IMR-90 (cell line): Measurements from ENCODE around the gene SETDB1. TPM values are rescaled to one million over a fixed set of nuclear protein-coding genes. Genes with fewer than 3 reads are reported as not detected.

Source experiments
- ATAC-seq: fragments of 200-7000 bp; cut with Tn5 transposase; 2 replicates; pipeline ENCODE4 v1.9.1; 2020; ENCODE audit warnings: low read depth, mild to moderate bottlenecking, moderate library complexity
- BruUV-seq: library from RNA; stranded (reverse); fragments of 400-500 nt; replicated peaks from 2 replicates; lab custom pipeline; 2021; lab: Mats Ljungman, UMichigan
- CTCF ChIA-PET: fragments of 300-600 bp; formaldehyde crosslinking; extraction: SDS; loops from one replicate; lab custom pipeline; 2021; ENCODE audit warnings: antibody characterized with exemption; lab: Yijun Ruan, JAX
- POLR2A ChIA-PET: fragments of 300-600 bp; sonication (Branson Sonifier 250); formaldehyde crosslinking; loops from one replicate; lab custom pipeline; 2022; ENCODE audit warnings: antibody characterized with exemption; ENCODE audit not compliant: unreplicated experiment; lab: Charles Lee
- DNase-seq: peaks from one replicate; pipeline ENCODE4 v3.0.0; 2013
- H2AFZ ChIP-seq: replicated peaks from 2 replicates; pipeline ENCODE3; 2013; ENCODE audit warnings: low read length, mild to moderate bottlenecking; ENCODE audit not compliant: poor library complexity
- H2AK5ac ChIP-seq: 2 replicates; pipeline ENCODE4 v1.6.1; 2013; ENCODE audit warnings: low read depth, low read length, inconsistent platforms
- H2AK9ac ChIP-seq: replicated peaks from 2 replicates; pipeline ENCODE3; 2013; ENCODE audit warnings: mild to moderate bottlenecking, low read depth, low read length, moderate library complexity; ENCODE audit not compliant: poor library complexity
- H2BK120ac ChIP-seq: 2 replicates; pipeline ENCODE4 v1.6.1; 2013; ENCODE audit warnings: low read depth, low read length, inconsistent platforms
- H2BK15ac ChIP-seq: 3 replicates; pipeline ENCODE4 v1.6.1; 2013; ENCODE audit warnings: low read depth, low read length, inconsistent platforms
- H2BK20ac ChIP-seq: 2 replicates; pipeline ENCODE4 v1.6.1; 2013; ENCODE audit warnings: low read depth, mild to moderate bottlenecking, inconsistent platforms, low read length, moderate library complexity
- H2BK5ac ChIP-seq: 2 replicates; pipeline ENCODE4 v1.6.1; 2013; ENCODE audit warnings: mild to moderate bottlenecking, low read depth, low read length, inconsistent platforms; ENCODE audit not compliant: poor library complexity, severe bottlenecking
- H3K14ac ChIP-seq: replicated peaks from 2 replicates; pipeline ENCODE4 v1.6.1; 2013; ENCODE audit warnings: low read depth, low read length, inconsistent platforms
- H3K18ac ChIP-seq: 2 replicates; pipeline ENCODE4 v1.6.1; 2013; ENCODE audit warnings: low read depth, low read length, control low read depth
- H3K23ac ChIP-seq: 2 replicates; pipeline ENCODE4 v1.6.1; 2013; ENCODE audit warnings: low read depth, low read length, inconsistent platforms
- H3K27ac ChIP-seq: 2 replicates; pipeline ENCODE4 v1.5.1; 2013; ENCODE audit warnings: mild to moderate bottlenecking, control low read depth, low read length; ENCODE audit not compliant: insufficient read depth
- H3K27me3 ChIP-seq: 2 replicates; pipeline ENCODE4 v1.6.1; 2013; ENCODE audit warnings: low read length; ENCODE audit not compliant: control insufficient read depth, insufficient read depth
- H3K36me3 ChIP-seq: 2 replicates; pipeline ENCODE4 v1.6.1; 2013; ENCODE audit warnings: low read length, mixed read lengths; ENCODE audit not compliant: control insufficient read depth, insufficient read depth
- H3K4ac ChIP-seq: 2 replicates; pipeline ENCODE4 v1.6.1; 2013; ENCODE audit warnings: low read depth, low read length, inconsistent platforms
- H3K4me1 ChIP-seq: 2 replicates; pipeline ENCODE4 v1.6.1; 2013; ENCODE audit warnings: low read length, mixed read lengths; ENCODE audit not compliant: control insufficient read depth, insufficient read depth
- H3K4me2 ChIP-seq: 2 replicates; pipeline ENCODE4 v1.6.1; 2013; ENCODE audit warnings: low read depth, mild to moderate bottlenecking, control low read depth, low read length, moderate library complexity
- H3K4me3 ChIP-seq: 2 replicates; pipeline ENCODE4 v1.5.1; 2013; ENCODE audit warnings: low read depth, mild to moderate bottlenecking, control low read depth, low read length, moderate library complexity; ENCODE audit not compliant: insufficient read depth
- H3K56ac ChIP-seq: 2 replicates; pipeline ENCODE4 v1.6.1; 2013; ENCODE audit warnings: low read length, inconsistent platforms; ENCODE audit not compliant: insufficient read depth; ENCODE audit errors: extremely low read depth
- H3K79me1 ChIP-seq, 2 experiments: 2 replicates each; pipeline ENCODE4 v1.6.1; 2013; ENCODE audit warnings: low read length in 2 of 2, inconsistent platforms in 1 of 2, low read depth in 1 of 2
- H3K9ac ChIP-seq: 2 replicates; pipeline ENCODE4 v1.6.1; 2013; ENCODE audit warnings: low read depth, low read length, control low read depth
- H3K9me1 ChIP-seq: 2 replicates; pipeline ENCODE4 v1.6.1; 2013; ENCODE audit warnings: low read length, inconsistent platforms; ENCODE audit not compliant: insufficient read depth
- H3K9me3 ChIP-seq: 2 replicates; pipeline ENCODE4 v1.6.1; 2013; ENCODE audit warnings: low read length; ENCODE audit not compliant: control insufficient read depth, insufficient read depth
- H4K20me1 ChIP-seq: 2 replicates; pipeline ENCODE4 v1.6.1; 2013; ENCODE audit warnings: low read length, inconsistent platforms; ENCODE audit not compliant: insufficient read depth
- H4K5ac ChIP-seq: 2 replicates; pipeline ENCODE4 v1.6.1; 2013; ENCODE audit warnings: mild to moderate bottlenecking, low read depth, low read length, control low read depth
- H4K8ac ChIP-seq, 2 experiments: 2 replicates each; pipeline ENCODE4 v1.6.1; 2013; ENCODE audit warnings: low read depth in 2 of 2, low read length in 2 of 2, control low read depth in 1 of 2, inconsistent platforms in 1 of 2
- H4K91ac ChIP-seq: 2 replicates; pipeline ENCODE4 v1.6.1; 2013; ENCODE audit warnings: low read depth, low read length, inconsistent platforms; ENCODE audit not compliant: insufficient read depth
- BHLHE40 ChIP-seq: fragments of 150-350 bp; IDR thresholded peaks from 2 replicates; pipeline ENCODE4 v1.6.1; 2016; ENCODE audit warnings: mild to moderate bottlenecking, low read depth, low read length
- CEBPB ChIP-seq: IDR thresholded peaks from 2 replicates; pipeline ENCODE4 v1.6.1; 2012; ENCODE audit warnings: low read depth, low read length, improper control_type of control experiment
- CHD1 ChIP-seq: IDR thresholded peaks from 2 replicates; pipeline ENCODE4 v1.6.1; 2012; ENCODE audit warnings: low read depth, low read length, improper control_type of control experiment
- CTCF ChIP-seq: conservative IDR thresholded peaks from 2 replicates; pipeline ENCODE4 v1.5.1; 2012; ENCODE audit warnings: mild to moderate bottlenecking, low read depth, low read length, improper control_type of control experiment
- ELK1 ChIP-seq: fragments of 150-350 bp; IDR thresholded peaks from 2 replicates; pipeline ENCODE4 v1.6.1; 2016; ENCODE audit warnings: low read depth, mild to moderate bottlenecking, low read length, moderate library complexity, borderline replicate concordance
- FOS ChIP-seq: fragments of 150-350 bp; IDR thresholded peaks from 2 replicates; pipeline ENCODE4 v1.6.1; 2016; ENCODE audit warnings: low read depth, low read length
- MAFK ChIP-seq: IDR thresholded peaks from 2 replicates; pipeline ENCODE4 v1.6.1; 2012; ENCODE audit warnings: low read depth, low read length, improper control_type of control experiment
- NFE2L2 ChIP-seq: fragments of 150-350 bp; IDR thresholded peaks from 2 replicates; pipeline ENCODE4 v1.6.1; 2016; ENCODE audit warnings: low read depth, mild to moderate bottlenecking, low read length
- POLR2A ChIP-seq: IDR thresholded peaks from 2 replicates; pipeline ENCODE4 v1.6.1; 2012; ENCODE audit warnings: mild to moderate bottlenecking, low read depth, low read length
- RAD21 ChIP-seq: IDR thresholded peaks from 2 replicates; pipeline ENCODE4 v1.6.1; 2012; ENCODE audit warnings: low read length, improper control_type of control experiment
- RCOR1 ChIP-seq: IDR thresholded peaks from 2 replicates; pipeline ENCODE4 v1.6.1; 2012; ENCODE audit warnings: mild to moderate bottlenecking, low read length, improper control_type of control experiment; ENCODE audit not compliant: insufficient replicate concordance
- SMC3 ChIP-seq: fragments of 150-350 bp; IDR thresholded peaks from 2 replicates; pipeline ENCODE4 v1.6.1; 2016; ENCODE audit warnings: low read depth, mild to moderate bottlenecking, antibody characterized with exemption, low read length, moderate library complexity
- USF2 ChIP-seq: fragments of 150-350 bp; IDR thresholded peaks from 2 replicates; pipeline ENCODE4 v1.6.1; 2017; ENCODE audit warnings: mild to moderate bottlenecking, antibody characterized with exemption, low read length, low read depth
- WGBS, 2 experiments: methylation state at CpG; one replicate each; pipeline versions ENCODE4 v1.1.5 to v1.1.7; 2013; ENCODE audit warnings: missing lambda C conversion rate in 2 of 2; ENCODE audit not compliant: insufficient read length in 1 of 2; ENCODE audit errors: extremely low coverage in 2 of 2; 5-methylcytosine and 5-hydroxymethylcytosine counted together
- dilution Hi-C: fragments of 300-500 bp; cut with HindIII; formaldehyde crosslinking; loops from one replicate; pipeline ENCODE4 v1.14.3; 2018; ENCODE audit warnings: low sequenced_read_pairs; ENCODE audit not compliant: unreplicated experiment
- in situ Hi-C: fragments of 300-500 bp; cut with MboI; formaldehyde crosslinking; loops from 3 replicates; pipeline ENCODE4 v1.14.3; 2019; ENCODE audit warnings: low sequenced_read_pairs, inconsistent platforms, mixed read lengths
- intact Hi-C: fragments of 100-400 bp; cut with micrococcal nuclease; formaldehyde crosslinking; loops from 2 replicates; pipeline ENCODE4 v1.10.0; 2022
- polyA plus RNA-seq, 3 experiments: library from polyadenylated mRNA; depleted of rRNA; stranded (reverse); fragments of >200 nt; gene quantifications; 2 replicates each; pipeline ENCODE4 v1.2.3, GENCODE V29; 2012; ENCODE audit warnings: low replicate concordance in 1 of 3
- total RNA-seq: library from RNA; depleted of rRNA; stranded (reverse); fragments of >200 nt; gene quantifications from 2 replicates; pipeline ENCODE4 v1.2.3, GENCODE V29; 2012

Gene SETDB1
- total and polyA plus RNA-seq, 2 of the 4 experiments (the other 2 are of a cell fraction) = 18.7 to 22.9 TPM

- Histone ChIP-seq H3K56ac (no peak overlapping the region), H2AK9ac (peak overlapping the region; percentile 87), H3K9ac (no peak overlapping the region), H3K9me1 (peaks cover 8% of the 10 kb centered on the region; the same call in 1 of the 2 replicates), H3K4ac (no peak overlapping the region; the same call in 1 of the 2 replicates), H4K5ac (no peak overlapping the region), H2BK120ac (no peak overlapping the region; the same call in 1 of the 2 replicates), H4K91ac (no peak overlapping the region), H3K23ac (no peak overlapping the region), H3K14ac (no peak overlapping the region), H2AK5ac (no peak overlapping the region), H3K4me2 (no peak overlapping the region), H3K27ac (no peak overlapping the region), H2BK5ac (no peak overlapping the region), H3K79me1 (no peaks in the 10 kb centered on the region), H3K27me3 (no peaks in the 10 kb centered on the region), H3K36me3 (peaks cover 26% of the 10 kb centered on the region), H3K4me3 (no peak overlapping the region), H2AFZ (peak overlapping the region; percentile 58), H3K4me1 (peaks cover 1% of the 10 kb centered on the region; the same call in 1 of the 2 replicates), H4K20me1 (no peaks in the 10 kb centered on the region), H2BK20ac (no peak overlapping the region), H4K8ac (no peak overlapping the region), H2BK15ac (no peak overlapping the region), H3K9me3 (no peaks in the 10 kb centered on the region), H3K18ac (no peak overlapping the region)
- no TSS peak for BruUV-seq
- ChIA-PET POLR2A (interaction anchor here (0.6 kb wide), 1 partner anchor 458 kb away, joined by 7 read pairs; no protein-coding TSS in a partner anchor), CTCF (interaction anchor here (0.9 to 4.3 kb wide), 2 partner anchors 11 to 38 kb away, joined by 4 to 24 read pairs; partner anchors contain the start of gene MINDY1)
- in situ Hi-C loops (no loop called here), dilution Hi-C loops (no loop called here), intact Hi-C loops (no loop called here)
- ATAC-seq = no peak
- no CpG with 5 or more reads among the region's 4 CpGs for WGBS, 2 experiments
- TF ChIP-seq POLR2A (no peak), ELK1 (no peak), CHD1 (no peak), SMC3 (no peak), NFE2L2 (no peak), MAFK (no peak), RCOR1 (no peak), FOS (no peak), RAD21 (no peak), CEBPB (no peak), USF2 (no peak), CTCF (no peak), BHLHE40 (no peak)
- DNase-seq = no peak
Measured at GRCh38 chr1:150995460-150995859, 69.3 kb downstream of the SETDB1 start.
